GM21576 (cell line): Measurements from ENCODE around the gene UBTD2.
"Not testable (repeated sequence)": the region's sequence is repeated elsewhere in the genome, so short reads cannot be mapped to it uniquely, and the experiment has no call there.

Experiments
- ATAC-seq: cut with Tn5 transposase; IDR thresholded peaks from one replicate; pipeline ENCODE4 v1.9.1; 2021; ENCODE audit warnings: mild to moderate bottlenecking, moderate library complexity; ENCODE audit not compliant: unreplicated experiment

UBTD2 gene

DNA sequence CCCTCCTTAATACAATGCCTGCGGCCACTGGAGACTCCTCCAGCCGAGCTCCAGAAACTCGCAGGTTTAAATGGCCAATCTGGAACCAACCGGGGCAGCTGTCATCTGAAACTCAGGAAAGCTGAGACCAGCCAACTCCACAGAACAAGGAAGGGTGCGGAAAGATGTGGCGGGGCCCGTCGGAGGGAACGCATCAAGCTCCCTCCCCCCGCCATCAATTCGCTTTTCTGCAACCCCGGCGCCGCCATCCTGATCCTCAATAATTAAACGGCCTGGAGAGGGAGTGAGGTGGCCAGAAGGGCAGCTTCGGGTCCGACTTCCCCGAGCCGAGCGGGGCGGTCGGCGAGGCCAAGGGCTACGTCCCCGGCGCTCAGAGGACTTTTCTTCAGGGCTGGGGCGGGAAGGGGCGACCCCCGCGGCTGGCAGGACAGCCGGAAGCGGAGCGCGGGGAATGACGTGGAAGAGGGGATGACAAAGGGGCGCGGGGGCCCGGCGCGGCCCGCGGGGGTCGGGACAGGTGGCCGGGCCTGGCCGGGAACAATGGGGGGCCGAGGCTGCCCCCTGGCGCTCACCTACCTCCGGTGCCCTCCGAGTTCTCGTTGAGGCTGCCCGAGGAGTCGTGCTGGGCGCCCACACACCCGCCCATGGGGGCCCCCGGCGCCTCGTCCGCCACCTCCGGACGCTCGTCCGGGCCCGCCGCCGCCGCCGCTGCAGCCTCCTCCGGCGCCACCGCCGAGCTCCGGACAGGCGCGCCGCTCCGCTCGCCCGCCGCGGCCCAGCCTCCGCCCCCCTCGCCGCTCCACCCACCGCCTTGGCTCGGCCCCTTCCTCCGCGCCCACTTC is at the start of gene UBTD2:
UBTD2 (minus strand) TSS at position 745 of the 842 bp plus-strand sequence; CDS start at position 646, 99 bp downstream.
- peak; percentile 83 for ATAC-seq

DNA sequence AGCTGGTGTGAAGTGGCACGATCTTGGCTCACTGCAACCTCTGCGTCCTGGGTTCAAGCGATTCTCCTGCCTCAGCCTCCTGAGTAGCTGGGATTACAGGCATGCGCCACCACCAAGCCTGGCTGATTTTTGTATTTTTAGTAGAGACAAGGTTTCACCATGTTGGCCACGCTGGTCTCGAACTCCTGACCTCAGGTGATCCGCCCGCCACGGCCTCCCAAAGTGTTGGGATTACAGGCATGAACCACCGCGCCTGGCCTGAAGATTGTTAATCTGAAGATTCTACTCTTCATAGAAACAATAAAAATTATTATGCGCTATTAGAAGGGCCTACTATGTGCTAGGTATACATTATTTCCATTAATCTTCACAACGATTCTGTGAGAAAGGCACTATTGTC is 43.3 kb upstream of the UBTD2 start:
- ATAC-seq, result not testable (repeated sequence)

GRCh38 chr5:172325452-172325851 is 41.9 kb upstream of the UBTD2 start:
- no peak for ATAC-seq

DNA sequence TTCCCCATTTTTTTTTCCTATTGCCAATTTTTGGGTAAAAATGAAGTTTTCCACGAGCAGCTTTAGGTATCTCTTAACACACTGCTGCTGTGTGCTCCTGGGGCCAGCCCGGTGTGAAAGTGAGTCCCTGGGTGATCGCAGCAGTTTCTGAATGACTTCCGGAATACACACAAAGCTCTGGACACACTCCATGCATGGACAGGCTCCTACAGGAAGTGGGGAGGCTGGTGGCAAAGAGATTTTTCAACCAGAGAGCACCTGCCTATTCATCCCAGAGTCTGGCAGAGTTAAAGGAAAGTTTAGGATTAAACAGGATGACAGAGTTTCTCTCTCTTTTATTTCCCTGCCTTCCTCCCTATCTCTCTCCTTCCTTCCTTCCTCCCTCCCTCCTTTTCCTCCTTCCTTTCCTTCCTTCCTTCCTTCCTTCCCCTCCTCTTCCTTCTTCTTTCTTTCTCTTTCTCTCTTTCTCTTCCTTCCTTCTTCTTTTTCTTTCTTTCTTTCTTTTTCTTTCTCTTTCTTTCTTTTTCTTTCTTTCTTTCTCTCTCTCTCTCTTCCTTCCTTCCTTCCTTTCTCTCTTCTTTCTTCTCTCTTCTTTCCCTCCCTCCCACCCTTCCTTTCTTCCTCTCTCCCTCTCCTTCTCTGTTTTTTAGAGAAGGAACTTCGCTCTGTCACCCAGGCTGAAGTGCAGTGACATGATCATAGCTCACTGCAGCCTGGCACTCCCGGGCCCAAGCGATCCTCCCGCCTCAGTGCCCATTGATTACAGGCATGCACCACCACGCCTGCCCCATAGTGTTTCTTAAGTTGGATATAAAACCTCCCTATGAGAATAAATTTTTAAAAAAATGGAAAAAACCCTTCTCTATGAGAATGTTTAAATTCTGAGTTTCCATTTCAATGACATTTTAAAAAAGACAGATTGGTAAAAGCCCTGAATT is 38.7 kb upstream of the UBTD2 start:
- ATAC-seq, result peak; percentile 56

GRCh38 chr5:172321593-172321992 is 38.0 kb upstream of the UBTD2 start:
- ATAC-seq, result no peak

- no peak for ATAC-seq
Measured at GRCh38 chr5:172319708-172320441, 36.3 kb upstream of the UBTD2 start.

- ATAC-seq, result no peak
Measured at GRCh38 chr5:172315587-172316493, 32.3 kb upstream of the UBTD2 start.

DNA sequence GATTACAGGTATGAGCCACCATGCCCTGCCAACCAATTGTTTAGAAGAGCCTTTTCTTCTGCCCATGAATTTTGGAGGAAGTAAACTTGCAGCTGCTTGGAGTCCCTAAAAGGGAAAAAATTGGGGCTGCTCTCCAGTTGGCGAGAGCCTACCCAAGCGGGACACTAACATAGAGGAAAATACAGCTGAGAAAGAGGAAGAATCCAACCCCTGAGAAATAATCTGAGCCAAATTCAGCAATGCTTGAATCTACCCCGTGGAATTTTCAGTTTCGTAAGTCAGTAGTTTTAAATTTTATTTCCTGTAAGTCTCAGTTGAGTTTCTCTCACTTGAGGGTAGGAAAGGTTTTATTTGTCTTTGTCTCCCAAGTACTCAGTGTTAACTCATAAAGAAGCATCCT is 30.4 kb upstream of the UBTD2 start:
- ATAC-seq, result no peak

DNA sequence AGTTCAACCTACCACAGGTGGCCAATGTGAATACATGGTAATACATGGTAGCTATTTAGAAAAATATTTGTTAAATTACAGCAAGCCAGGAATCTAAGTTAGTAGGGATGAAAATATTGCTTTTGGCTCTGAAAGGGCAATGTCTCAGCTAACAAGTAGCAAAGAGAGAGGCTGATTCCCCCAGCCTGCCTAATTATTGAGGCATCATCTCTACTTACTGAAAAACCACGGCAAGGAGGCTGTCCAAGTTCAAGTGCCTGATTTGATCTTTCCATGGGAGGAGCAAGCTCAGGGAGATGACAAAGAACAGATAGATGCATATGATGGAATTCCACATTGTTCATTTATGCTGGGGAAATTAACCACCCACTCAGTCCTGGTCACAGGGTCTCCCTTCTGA is 28.7 kb upstream of the UBTD2 start:
- ATAC-seq, result no peak

DNA sequence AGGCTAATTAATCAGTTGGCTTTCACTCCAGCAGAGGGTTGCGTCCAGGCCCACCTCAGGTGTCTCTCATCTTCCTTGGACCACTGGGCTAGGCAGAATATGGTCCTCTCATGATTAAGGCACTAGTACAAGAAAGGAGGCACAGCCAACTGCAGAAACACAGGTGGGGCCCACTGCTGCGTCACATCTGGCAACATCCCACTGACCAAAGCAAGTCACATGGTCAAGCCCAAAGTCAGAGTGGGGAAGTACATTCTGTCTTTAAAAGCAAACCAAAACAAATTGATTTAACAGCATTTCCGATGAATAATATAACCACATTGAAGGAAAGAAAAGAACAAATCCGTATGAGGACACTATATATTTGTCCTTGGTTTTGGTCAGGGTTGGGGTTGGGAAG is 28.0 kb upstream of the UBTD2 start:
- no peak for ATAC-seq

DNA sequence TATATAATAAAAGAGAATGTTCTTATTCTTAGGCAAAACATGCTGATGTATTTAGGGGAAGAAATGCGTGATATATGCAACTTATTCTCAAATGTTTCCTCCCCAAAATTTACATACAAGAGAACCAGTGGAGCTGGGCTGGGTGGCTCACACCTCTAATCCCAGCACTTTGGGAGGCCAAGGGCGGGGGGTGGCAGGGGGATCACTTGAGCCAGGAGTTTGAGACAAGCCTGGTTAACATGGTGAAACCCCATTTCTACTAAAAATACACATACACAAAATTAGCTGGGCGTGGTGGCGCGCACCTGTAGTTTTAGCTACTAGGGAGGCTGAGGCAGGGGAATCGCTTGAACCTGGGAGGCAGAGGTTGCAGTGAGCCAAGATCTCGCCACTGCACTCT is 27.5 kb upstream of the UBTD2 start:
- ATAC-seq, result no peak

- no peak for ATAC-seq
Measured at GRCh38 chr5:172305380-172305779, 21.8 kb upstream of the UBTD2 start.

DNA sequence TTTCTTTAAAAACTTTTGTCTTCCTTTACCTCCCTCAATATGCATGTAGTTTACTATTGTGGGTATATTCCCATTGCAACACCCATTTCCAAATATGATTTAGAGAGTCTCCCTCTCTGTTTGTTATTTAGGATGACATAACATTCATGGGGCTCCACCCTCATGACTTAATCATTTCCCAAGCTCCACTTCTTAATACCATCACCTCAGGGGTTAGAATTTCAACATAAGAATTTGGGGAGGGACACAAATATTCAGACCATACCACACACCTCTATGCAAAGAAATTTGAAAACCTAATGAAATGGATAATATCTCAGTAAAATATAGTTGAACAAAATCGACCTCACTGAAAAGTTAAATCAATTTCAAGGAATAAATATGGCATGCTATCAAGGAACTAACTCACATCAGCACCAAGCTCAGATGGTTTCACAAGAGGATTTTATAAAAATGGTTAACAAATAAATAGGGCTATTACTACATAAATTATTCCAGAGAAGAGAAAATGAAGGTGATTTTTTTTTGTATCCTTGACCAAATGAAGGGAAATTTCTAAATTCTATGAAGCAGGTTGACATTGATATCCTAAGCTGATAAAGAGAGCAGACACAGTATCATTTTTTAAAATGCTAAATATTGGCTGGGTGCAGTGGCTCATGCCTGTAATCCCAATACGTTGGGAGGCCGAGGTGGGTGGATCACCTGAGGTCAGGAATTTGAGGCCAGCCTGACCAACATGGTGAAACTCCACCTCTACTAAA is 20.2 kb upstream of the UBTD2 start:
- ATAC-seq, result no peak

DNA sequence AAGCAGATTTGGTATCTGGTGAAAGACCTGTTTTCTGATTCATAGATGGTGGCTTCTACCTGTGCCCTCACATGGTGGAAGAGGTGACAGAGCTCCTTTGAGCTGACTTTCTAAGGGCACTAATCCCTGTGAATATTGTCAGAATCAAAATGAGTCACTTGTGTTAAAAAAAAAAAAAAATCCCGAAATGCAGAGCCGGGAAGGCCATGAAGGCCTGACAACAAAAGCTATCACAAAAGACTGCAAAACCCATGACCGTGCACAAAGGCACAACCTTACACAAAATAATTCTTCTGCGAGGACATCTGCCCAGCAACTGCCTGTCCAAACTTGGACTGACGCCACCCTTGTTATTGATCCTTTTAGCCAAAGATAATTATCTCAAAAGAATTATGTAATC is 19.6 kb upstream of the UBTD2 start:
- no peak for ATAC-seq

DNA sequence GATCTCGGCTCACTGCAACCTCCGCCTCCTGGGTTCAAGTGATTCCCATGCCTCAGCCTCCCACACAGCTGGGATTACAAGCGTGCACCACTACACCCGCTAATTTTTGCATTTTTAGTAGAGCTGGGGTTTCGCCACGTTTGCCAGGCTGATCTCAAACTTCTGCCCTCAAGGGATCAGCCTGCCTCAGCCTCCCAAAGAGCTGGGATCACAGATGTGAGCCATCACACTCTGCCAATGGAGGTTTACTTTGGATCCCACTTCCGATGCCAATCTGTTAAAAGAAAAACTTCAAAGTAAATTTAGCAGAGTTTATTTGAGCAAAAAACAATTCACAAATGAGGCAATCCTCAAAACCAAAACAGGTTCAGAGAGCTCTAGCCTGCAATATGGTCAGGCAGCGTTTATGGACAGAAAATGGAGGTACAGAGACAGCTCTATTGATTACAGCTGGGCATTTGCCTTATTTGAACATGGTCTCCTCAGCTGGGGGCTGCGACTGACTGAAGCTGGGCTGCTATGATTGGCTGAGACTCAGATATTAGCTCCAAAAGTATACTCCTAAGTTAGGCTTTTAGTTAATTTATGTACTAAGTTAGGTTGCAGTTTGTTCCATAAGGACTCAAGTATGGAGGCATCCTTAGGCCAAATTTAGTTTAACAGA is 18.6 kb upstream of the UBTD2 start:
- no peak for ATAC-seq

DNA sequence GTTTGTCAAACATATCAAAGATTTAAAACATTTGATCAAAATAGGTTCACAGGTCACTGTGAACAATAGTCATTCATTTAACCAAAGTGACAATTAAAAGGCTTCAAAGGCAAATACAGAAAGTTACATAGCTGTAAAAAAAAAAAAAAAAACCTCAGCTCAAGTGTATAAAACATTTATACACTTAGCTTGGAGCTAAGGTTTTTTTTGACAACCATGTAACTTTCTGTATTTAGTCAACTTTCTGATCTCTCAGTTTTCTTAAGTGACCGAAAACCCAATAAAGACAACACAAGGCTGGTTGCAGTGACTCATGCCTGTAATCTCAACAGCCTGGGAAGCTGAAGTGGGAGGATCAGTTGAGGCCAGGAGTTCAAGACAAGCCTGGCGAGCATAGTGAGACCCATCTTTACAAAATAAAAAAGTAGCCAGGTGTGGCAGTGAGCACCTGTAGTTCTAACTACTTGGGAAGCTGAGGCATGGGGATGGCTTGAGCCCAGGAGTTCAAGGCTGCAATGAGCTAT is 16.4 kb upstream of the UBTD2 start:
- no peak for ATAC-seq

- no peak for ATAC-seq
Measured at GRCh38 chr5:172294831-172295230, 11.3 kb upstream of the UBTD2 start.

- no peak for ATAC-seq
Measured at GRCh38 chr5:172293745-172294342, 10.3 kb upstream of the UBTD2 start.
